ENCODE results near the gene GHRH.

GHRH gene, protein sequence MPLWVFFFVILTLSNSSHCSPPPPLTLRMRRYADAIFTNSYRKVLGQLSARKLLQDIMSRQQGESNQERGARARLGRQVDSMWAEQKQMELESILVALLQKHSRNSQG

DNA sequence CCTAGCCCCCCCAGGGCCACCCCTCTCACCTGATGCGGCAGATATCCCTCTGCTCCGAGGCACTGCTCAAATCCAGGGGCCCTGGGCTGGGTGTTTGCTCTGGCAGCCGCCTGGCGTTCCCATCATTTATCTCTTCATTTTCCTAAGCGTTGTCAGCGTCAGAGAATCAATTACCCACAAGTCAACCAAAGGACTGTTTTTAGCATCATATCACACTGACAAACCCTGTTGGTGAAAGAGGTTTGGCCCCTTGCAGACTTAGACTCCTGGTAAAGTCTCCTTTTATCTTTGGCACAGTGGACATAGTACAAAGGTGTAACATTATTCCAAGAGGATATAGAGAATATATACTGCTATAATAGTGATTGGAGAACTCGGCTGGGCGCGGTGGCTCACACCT lies at the start of gene GHRH:
Gene GHRH (minus strand): TSS at position 101 of the 400 bp plus-strand sequence. CDS start 4,925 bp downstream, outside the sequence.
- no peak for DNase-seq

- DNase-seq = no peak
Observed at GRCh38 chr20:37310951-37311350, 49.3 kb upstream of the GHRH start.

- no peak for DNase-seq
Observed at GRCh38 chr20:37309936-37310590, 48.4 kb upstream of the GHRH start.

- no peak for DNase-seq
Observed at GRCh38 chr20:37309290-37309689, 47.7 kb upstream of the GHRH start.

DNA sequence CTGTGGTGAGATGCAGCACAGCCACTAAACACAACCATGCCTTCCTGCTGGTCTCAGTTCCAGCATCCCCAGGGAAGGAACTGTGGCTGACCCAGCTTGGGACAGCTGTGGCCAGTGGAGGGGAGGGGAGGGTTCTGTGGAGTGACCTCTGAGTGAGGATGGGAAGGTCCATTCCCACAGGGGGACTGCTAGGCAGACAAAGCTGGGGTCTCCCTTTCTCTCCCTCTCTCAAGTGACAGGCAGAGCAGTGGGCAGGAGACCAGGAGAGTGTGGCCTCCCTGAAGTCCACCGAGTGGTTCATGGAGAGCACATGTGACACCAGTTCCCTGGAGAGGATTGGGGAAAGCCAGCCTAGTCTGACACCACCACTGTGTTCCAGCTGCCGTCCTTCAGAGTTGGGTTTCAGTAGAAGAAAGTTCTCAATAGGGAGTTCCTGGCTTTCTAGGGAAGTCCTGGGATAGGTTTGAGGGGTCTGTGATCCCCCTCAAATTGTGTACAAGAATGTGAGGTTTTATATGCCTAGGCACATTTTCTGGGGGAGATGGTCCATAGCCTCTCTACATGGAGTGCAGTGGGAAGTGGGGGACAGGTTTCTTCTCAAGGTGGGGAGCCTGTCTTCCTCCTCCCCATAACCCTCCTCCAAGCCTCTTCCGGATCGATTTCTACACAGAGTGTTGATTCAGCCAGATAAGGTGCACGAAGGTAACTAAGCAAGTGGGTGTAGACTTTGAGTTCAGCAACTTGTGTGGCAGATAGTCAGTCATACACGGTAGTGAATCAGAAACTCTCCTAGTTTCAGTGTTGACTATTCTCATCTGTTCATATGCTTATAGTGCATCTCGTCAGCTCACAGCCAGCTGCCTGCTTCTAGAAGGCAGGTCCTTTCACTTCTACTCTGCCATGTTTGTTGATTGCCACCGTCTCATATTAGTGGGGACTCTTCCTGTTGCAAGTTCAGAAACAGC lies 46.8 kb upstream of the GHRH start:
- DNase-seq = no peak

DNA sequence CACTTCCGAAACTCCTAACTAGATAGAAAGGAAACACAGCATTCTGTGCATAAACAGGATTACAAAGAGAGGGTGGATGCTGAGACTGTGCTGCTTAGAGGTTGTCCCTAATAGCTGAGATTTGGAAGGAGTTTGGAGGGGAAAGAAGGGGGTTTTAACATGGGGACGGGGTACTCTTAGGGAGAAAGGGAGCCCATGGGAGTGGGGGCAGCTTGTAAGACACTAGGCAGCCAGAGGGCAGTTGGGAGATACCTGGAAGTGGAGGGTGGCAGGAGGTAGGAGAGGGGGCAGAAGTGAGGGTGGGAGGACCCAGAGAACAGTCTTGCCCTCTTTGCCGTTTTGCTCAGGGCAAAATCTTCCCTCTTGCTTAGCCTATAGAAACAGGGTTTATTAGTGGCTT lies 44.2 kb upstream of the GHRH start:
- DNase-seq = no peak

DNA sequence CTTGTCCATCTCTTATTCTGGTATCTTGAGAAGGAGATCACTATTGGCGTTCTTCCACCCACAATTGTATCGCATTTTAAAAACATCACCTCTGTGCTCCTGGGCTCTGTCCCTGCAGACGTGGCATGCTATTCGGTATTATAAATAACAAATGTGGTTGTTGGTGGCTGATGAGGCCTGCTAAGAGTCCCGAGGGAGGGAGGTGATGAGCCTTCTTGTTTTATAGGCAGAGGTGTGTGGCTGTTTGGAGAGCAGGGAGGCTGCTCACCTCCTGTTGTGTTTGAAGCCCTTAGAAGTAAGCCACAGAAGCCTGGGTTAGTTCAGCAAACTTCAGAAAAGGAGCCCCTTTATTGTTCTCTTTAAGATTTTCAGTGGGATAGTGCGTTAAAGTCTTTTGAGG lies 43.5 kb upstream of the GHRH start:
- DNase-seq = no peak

GRCh38 chr20:37303637-37304036 lies 42.0 kb upstream of the GHRH start:
- no peak for DNase-seq

DNA sequence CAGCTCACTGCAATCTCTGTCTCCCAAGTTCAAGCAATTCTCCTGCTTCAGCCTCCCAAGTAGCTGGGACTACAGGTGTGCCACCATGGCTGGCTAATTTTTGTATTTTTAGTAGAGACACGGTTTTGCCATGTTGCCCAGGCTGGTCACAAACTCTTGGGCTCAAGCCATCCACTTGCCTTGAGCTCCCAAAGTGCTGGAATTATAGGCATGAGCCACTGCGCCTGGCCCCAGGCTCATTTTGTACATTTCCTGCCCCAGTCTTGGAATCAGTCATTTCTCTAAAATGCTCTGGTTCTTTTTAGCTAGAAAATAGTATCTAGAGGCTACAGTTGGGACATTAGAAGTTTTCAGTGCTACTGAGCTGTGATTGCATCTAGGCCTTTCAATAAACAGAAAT lies 41.4 kb upstream of the GHRH start:
- DNase-seq = no peak

DNA sequence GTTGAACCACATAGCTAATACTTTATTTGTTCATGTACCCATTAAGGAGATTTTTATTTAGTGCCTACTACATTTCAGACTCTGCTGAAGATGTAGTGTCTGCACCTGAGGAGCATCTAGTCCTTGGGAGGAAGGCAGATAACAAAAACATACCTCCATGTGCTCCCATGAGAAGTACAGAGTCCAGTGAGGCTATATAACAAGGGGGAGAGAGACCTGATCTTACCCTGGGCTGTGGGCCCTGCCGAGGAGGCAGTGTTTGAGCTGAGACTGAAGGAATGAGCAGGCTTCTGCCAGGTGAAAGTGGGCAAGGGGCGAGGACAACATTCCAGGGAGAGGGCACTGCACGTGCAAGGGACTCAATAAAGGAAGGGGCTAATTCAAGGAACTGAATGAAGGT lies 39.9 kb upstream of the GHRH start:
- no peak for DNase-seq

DNA sequence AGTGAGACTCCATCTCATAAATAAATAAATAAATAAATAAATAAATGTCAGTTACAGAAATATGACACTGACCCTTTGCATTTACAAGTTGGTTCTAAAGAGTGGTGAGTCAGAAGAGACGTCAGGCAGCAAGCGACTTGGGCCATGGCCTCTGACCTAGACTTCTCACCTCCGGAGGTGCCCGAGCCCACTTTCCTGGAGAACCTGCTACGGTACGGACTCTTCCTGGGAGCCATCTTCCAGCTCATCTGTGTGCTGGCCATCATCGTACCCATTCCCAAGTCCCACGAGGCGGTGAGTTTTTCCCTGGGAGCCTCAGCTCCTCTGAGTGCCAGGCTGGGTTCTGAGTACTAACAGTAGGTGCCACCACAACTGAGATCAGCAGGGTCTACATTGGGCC lies 39.5 kb upstream of the GHRH start:
- DNase-seq = no peak

DNA sequence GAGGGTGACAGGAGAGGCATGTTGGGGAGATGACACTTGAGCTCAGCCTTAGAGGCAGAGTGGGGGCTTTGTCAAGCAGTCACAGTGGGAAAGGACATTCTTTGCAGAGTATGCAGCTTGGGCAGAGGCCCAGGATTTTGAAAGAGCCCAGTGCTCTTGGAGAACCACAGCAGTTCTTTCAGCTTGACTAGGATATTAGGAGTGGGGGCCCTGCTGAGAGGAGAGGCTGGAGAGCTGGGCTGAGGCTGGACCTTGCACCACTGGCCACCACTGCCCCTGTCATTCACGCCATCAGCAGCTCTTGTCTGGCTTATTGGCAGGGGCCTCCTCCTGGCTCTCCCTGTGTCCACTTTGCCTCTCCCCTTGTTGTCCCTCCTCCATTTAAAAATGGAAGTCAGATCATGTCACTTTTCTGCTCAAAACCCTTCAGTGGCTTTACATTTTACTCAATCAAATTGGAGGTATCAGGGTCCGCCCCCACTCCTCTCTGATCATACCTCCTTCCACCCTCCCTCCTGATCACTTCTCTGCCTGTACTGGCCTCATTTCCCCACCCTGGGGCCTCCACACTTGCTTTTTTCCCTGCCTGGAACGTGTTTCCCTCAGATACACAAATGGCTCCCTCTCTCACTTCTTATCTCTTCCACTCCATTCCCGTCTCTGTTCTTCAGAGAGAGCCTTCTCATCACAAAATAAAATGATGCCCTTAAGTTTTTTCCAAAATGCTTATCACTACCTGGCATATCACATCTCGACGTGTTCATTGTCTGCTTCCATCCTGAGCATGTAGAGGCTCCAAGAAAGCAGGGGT lies 38.3 kb upstream of the GHRH start:
- DNase-seq = no peak

- no peak for DNase-seq
Observed at GRCh38 chr20:37298190-37298939, 36.8 kb upstream of the GHRH start.

GRCh38 chr20:37297066-37297736 lies 35.6 kb upstream of the GHRH start:
- DNase-seq = no peak

DNA sequence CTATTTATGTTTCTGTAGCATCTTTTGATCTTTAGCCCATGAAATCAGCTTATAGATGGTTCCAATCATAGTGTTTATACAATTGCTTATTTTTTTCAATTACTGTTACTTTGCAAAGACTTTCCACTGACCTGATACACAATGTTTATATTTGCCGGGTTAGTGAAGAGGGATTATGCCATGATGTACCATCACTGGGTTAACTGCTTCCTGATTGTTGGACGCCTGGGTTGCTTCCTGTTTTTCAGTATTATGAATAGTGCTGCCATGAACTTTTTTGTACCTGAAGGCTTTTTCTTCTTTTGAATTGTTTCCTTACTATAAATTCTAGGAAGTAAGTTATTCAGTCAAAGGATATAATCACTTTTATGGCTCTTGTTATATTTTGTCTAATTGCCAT lies 34.8 kb upstream of the GHRH start:
- no peak for DNase-seq

GRCh38 chr20:37295595-37295994 lies 34.0 kb upstream of the GHRH start:
- no peak for DNase-seq

DNA sequence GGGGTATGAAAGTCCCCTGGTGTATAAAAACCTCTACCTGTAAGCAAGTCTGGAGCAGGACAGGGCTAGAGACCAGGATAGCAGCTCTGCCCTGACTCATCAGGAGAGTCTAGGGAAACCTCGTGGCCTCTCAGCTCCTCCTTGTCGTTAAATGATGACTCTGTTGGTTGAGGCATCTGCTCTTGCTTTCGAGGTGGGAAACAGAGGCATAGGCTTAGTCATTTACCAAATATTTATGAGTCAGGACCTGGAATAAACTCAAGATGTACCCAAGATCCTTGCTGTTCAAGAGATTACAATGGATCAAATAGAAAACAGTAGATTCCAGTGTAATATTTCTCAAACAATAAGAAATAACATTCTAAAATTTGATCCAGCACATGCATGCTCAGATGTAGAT lies 33.4 kb upstream of the GHRH start:
- DNase-seq = no peak

DNA sequence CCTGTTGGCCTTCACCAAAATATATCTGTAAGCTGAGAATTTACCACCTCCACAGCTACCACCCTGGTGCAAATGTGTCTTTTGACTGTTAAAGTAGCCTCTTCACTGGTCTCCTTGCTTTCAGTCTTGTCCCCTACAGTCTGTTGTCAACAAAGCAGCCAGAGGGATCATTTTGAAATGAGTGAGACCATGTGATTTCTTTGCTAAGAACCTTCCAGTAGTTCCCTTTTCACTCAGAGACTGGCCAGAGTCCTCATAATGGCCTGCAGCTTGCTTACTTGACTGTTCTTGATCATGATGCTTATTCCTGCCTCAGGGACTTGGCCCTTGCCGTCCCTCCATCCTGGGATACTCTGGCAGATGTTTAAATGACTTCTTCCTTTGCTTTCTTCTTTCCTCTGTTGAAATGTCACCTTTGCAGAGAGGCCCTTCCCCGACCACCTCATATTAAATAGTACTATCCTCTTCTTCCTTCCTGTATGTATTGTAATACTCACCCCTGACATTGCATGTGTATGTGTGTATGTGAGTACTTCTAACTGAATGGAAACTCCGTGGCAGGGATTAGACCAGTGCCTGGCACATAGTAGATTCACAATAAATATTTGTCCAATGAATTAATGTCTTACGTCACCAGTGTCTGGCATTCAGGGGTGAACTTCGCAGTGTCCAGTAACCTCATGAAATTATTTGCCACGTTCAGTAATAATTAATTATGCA lies 32.8 kb upstream of the GHRH start:
- DNase-seq = no peak

DNA sequence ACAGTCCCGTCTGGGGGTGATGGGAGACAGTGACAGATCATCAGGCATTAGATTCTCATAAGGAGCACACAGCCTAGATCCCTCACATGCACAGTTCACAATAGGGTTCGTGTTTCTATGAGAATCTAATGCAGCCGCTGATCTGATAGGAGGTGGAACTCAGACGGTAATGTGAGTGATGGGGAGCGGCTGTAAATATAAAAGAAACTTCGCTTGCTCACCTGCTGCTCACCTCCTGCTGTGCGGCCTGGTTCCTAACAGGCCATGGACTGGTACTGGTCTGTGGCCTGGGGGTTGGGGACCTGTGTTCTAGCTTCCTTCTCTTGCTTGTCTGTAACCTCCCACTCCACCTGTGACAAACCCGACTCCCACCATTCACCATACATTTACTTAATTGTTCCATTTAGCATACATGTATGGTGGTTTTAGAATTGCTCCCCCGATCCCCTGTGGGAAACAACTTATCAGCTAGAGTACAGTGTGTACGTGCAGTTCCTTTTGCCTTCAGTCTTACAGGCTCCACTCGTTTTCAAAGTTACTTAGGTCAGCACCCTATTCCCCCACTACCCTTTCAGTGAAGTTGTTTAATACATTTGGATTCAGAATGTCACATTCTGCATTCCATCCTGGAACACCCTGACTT lies 31.8 kb upstream of the GHRH start:
- DNase-seq = no peak

DNA sequence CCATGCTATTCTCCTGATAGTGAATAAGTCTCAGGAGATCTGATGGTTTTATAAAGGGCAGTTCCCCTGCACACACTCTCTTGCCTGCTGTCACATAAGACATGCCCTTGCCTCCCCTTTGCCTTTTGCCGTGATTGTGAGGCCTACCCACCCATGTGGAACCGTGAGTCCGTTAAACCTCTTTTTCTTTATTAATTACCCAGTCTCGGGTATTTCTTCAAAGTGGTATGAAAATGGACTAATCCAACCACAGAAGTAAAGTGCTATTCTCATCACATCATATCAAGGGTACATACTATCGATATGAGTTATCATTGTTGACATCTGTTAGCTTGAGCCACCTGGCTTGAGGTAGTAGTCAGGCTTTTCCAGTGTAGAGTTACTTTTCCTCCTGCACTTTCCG lies 30.1 kb upstream of the GHRH start:
- DNase-seq = no peak
